ENCODE measurements around the gene TAS2R38.

Gene TAS2R38

GRCh38 chr7:141975806-141976523, 2.4 kb upstream of the TAS2R38 start:
- H3K27me3 ChIP-seq (ENCODE audit: control insufficient read depth, insufficient read depth, low read length): no peaks in the 10 kb centered on the region
- no peaks in the 10 kb centered on the region for H3K36me3 ChIP-seq (ENCODE audit: control insufficient read depth, insufficient read depth, low read length)
- peaks cover 6% of the 10 kb centered on the region; the same call in 1 of the 2 replicates for H3K4me1 ChIP-seq (ENCODE audit: control insufficient read depth, insufficient read depth, low read length)
- no peak overlapping the region for H3K27ac ChIP-seq (ENCODE audit: low read depth, low read length)
- H3K4me3 ChIP-seq (ENCODE audit: low read depth, low read length): peak overlapping the region; percentile 45
- H3K9ac ChIP-seq (ENCODE audit: low read depth, low read length): no peak overlapping the region
- H3K9me3 ChIP-seq (ENCODE audit: control insufficient read depth, insufficient read depth, low read length): no peaks in the 10 kb centered on the region

- Histone ChIP-seq H3K36me3 (ENCODE audit: control insufficient read depth, insufficient read depth, low read length) (no peaks in the 10 kb centered on the region), H3K27me3 (ENCODE audit: control insufficient read depth, insufficient read depth, low read length) (no peaks in the 10 kb centered on the region), H3K4me3 (ENCODE audit: low read depth, low read length) (no peak overlapping the region), H3K9me3 (ENCODE audit: control insufficient read depth, insufficient read depth, low read length) (no peaks in the 10 kb centered on the region), H3K9ac (ENCODE audit: low read depth, low read length) (no peak overlapping the region), H3K4me1 (ENCODE audit: control insufficient read depth, insufficient read depth, low read length) (peaks cover 6% of the 10 kb centered on the region; the same call in 1 of the 2 replicates), H3K27ac (ENCODE audit: low read depth, low read length) (no peak overlapping the region)
Observed at GRCh38 chr7:141974831-141975230, 1.3 kb upstream of the TAS2R38 start.

GRCh38 chr7:141960687-141961422, 12.7 kb downstream of the TAS2R38 start:
- Histone ChIP-seq H3K9ac (ENCODE audit: low read depth, low read length) (no peak overlapping the region), H3K4me1 (ENCODE audit: control insufficient read depth, insufficient read depth, low read length) (no peaks in the 10 kb centered on the region), H3K27ac (ENCODE audit: low read depth, low read length) (no peak overlapping the region), H3K36me3 (ENCODE audit: control insufficient read depth, insufficient read depth, low read length) (no peaks in the 10 kb centered on the region), H3K4me3 (ENCODE audit: low read depth, low read length) (no peak overlapping the region), H3K9me3 (ENCODE audit: control insufficient read depth, insufficient read depth, low read length) (no peaks in the 10 kb centered on the region), H3K27me3 (ENCODE audit: control insufficient read depth, insufficient read depth, low read length) (no peaks in the 10 kb centered on the region)

GRCh38 chr7:141956084-141956483, 17.5 kb downstream of the TAS2R38 start:
- no peak overlapping the region for H3K4me3 ChIP-seq (ENCODE audit: low read depth, low read length)
- no peak overlapping the region for H3K27ac ChIP-seq (ENCODE audit: low read depth, low read length)
- no peaks in the 10 kb centered on the region for H3K27me3 ChIP-seq (ENCODE audit: control insufficient read depth, insufficient read depth, low read length)
- H3K9me3 ChIP-seq (ENCODE audit: control insufficient read depth, insufficient read depth, low read length): no peaks in the 10 kb centered on the region
- H3K9ac ChIP-seq (ENCODE audit: low read depth, low read length): no peak overlapping the region
- H3K4me1 ChIP-seq (ENCODE audit: control insufficient read depth, insufficient read depth, low read length): peaks cover 5% of the 10 kb centered on the region
- no peaks in the 10 kb centered on the region for H3K36me3 ChIP-seq (ENCODE audit: control insufficient read depth, insufficient read depth, low read length)

GRCh38 chr7:141954334-141954733, 19.2 kb downstream of the TAS2R38 start:
- H3K9ac ChIP-seq (ENCODE audit: low read depth, low read length): no peak overlapping the region
- H3K4me3 ChIP-seq (ENCODE audit: low read depth, low read length): no peak overlapping the region
- H3K27ac ChIP-seq (ENCODE audit: low read depth, low read length): no peak overlapping the region
- H3K9me3 ChIP-seq (ENCODE audit: control insufficient read depth, insufficient read depth, low read length): no peaks in the 10 kb centered on the region
- no peaks in the 10 kb centered on the region for H3K27me3 ChIP-seq (ENCODE audit: control insufficient read depth, insufficient read depth, low read length)
- H3K36me3 ChIP-seq (ENCODE audit: control insufficient read depth, insufficient read depth, low read length): no peaks in the 10 kb centered on the region
- peaks cover 5% of the 10 kb centered on the region for H3K4me1 ChIP-seq (ENCODE audit: control insufficient read depth, insufficient read depth, low read length)

- no peak overlapping the region for H3K9ac ChIP-seq (ENCODE audit: low read depth, low read length)
- no peaks in the 10 kb centered on the region for H3K27me3 ChIP-seq (ENCODE audit: control insufficient read depth, insufficient read depth, low read length)
- H3K27ac ChIP-seq (ENCODE audit: low read depth, low read length): no peak overlapping the region
- no peaks in the 10 kb centered on the region for H3K9me3 ChIP-seq (ENCODE audit: control insufficient read depth, insufficient read depth, low read length)
- H3K36me3 ChIP-seq (ENCODE audit: control insufficient read depth, insufficient read depth, low read length): no peaks in the 10 kb centered on the region
- peaks cover 5% of the 10 kb centered on the region for H3K4me1 ChIP-seq (ENCODE audit: control insufficient read depth, insufficient read depth, low read length)
- no peak overlapping the region for H3K4me3 ChIP-seq (ENCODE audit: low read depth, low read length)
Observed at GRCh38 chr7:141952461-141952860, 21.1 kb downstream of the TAS2R38 start.

- Histone ChIP-seq H3K9me3 (ENCODE audit: control insufficient read depth, insufficient read depth, low read length) (no peaks in the 10 kb centered on the region), H3K36me3 (ENCODE audit: control insufficient read depth, insufficient read depth, low read length) (no peaks in the 10 kb centered on the region), H3K9ac (ENCODE audit: low read depth, low read length) (no peak overlapping the region), H3K27me3 (ENCODE audit: control insufficient read depth, insufficient read depth, low read length) (no peaks in the 10 kb centered on the region), H3K27ac (ENCODE audit: low read depth, low read length) (no peak overlapping the region), H3K4me3 (ENCODE audit: low read depth, low read length) (no peak overlapping the region), H3K4me1 (ENCODE audit: control insufficient read depth, insufficient read depth, low read length) (peaks cover 5% of the 10 kb centered on the region)
Observed at GRCh38 chr7:141950806-141951205, 22.8 kb downstream of the TAS2R38 start.

- Histone ChIP-seq H3K4me3 (ENCODE audit: low read depth, low read length) (no peak overlapping the region), H3K27me3 (ENCODE audit: control insufficient read depth, insufficient read depth, low read length) (no peaks in the 10 kb centered on the region), H3K9me3 (ENCODE audit: control insufficient read depth, insufficient read depth, low read length) (no peaks in the 10 kb centered on the region), H3K4me1 (ENCODE audit: control insufficient read depth, insufficient read depth, low read length) (peaks cover 5% of the 10 kb centered on the region), H3K9ac (ENCODE audit: low read depth, low read length) (no peak overlapping the region), H3K36me3 (ENCODE audit: control insufficient read depth, insufficient read depth, low read length) (no peaks in the 10 kb centered on the region), H3K27ac (ENCODE audit: low read depth, low read length) (no peak overlapping the region)
Observed at GRCh38 chr7:141949911-141950310, 23.7 kb downstream of the TAS2R38 start.

- H3K4me3 ChIP-seq (ENCODE audit: low read depth, low read length): no peak overlapping the region
- peaks cover 5% of the 10 kb centered on the region for H3K4me1 ChIP-seq (ENCODE audit: control insufficient read depth, insufficient read depth, low read length)
- H3K36me3 ChIP-seq (ENCODE audit: control insufficient read depth, insufficient read depth, low read length): no peaks in the 10 kb centered on the region
- H3K27me3 ChIP-seq (ENCODE audit: control insufficient read depth, insufficient read depth, low read length): no peaks in the 10 kb centered on the region
- no peak overlapping the region for H3K27ac ChIP-seq (ENCODE audit: low read depth, low read length)
- H3K9me3 ChIP-seq (ENCODE audit: control insufficient read depth, insufficient read depth, low read length): no peaks in the 10 kb centered on the region
- no peak overlapping the region for H3K9ac ChIP-seq (ENCODE audit: low read depth, low read length)
Observed at GRCh38 chr7:141949451-141949850, 24.1 kb downstream of the TAS2R38 start.

GRCh38 chr7:141949021-141949420, 24.6 kb downstream of the TAS2R38 start:
- Histone ChIP-seq H3K4me1 (ENCODE audit: control insufficient read depth, insufficient read depth, low read length) (peaks cover under 1% of the 10 kb centered on the region; the same call in 1 of the 2 replicates), H3K9ac (ENCODE audit: low read depth, low read length) (no peak overlapping the region), H3K36me3 (ENCODE audit: control insufficient read depth, insufficient read depth, low read length) (no peaks in the 10 kb centered on the region), H3K4me3 (ENCODE audit: low read depth, low read length) (no peak overlapping the region), H3K27me3 (ENCODE audit: control insufficient read depth, insufficient read depth, low read length) (no peaks in the 10 kb centered on the region), H3K9me3 (ENCODE audit: control insufficient read depth, insufficient read depth, low read length) (no peaks in the 10 kb centered on the region), H3K27ac (ENCODE audit: low read depth, low read length) (no peak overlapping the region)

GRCh38 chr7:141946796-141947195, 26.8 kb downstream of the TAS2R38 start, which contains the start of gene CLEC5A:
TSS of gene CLEC5A (minus strand) at chr7:141946974. CDS start at chr7:141946292, 682 bp downstream.
- no peak within 1 kb of the TSS for H3K9ac ChIP-seq (ENCODE audit: low read depth, low read length)
- no peak within 1 kb of the TSS for H3K4me3 ChIP-seq (ENCODE audit: low read depth, low read length)

More at GRCh38 chr7:141946796-141947195, 26.8 kb downstream of the TAS2R38 start, which contains the start of gene CLEC5A:
- Histone ChIP-seq H3K27me3 (ENCODE audit: control insufficient read depth, insufficient read depth, low read length) (no peaks in the 10 kb centered on the region), H3K27ac (ENCODE audit: low read depth, low read length) (no peak within 1 kb of the TSS), H3K4me1 (ENCODE audit: control insufficient read depth, insufficient read depth, low read length) (no peaks in the 10 kb centered on the region), H3K9me3 (ENCODE audit: control insufficient read depth, insufficient read depth, low read length) (no peaks in the 10 kb centered on the region), H3K36me3 (ENCODE audit: control insufficient read depth, insufficient read depth, low read length) (no peaks in the 10 kb centered on the region)

Data from HUES48 (cell line).